Stomach smooth muscle (tissue), 2 donors: Measurements from ENCODE around the gene FILIP1.

Experiments used
- H3K27ac ChIP-seq: one replicate; pipeline ENCODE4 v1.7.0; 2013; ENCODE audit warnings: mild to moderate bottlenecking, low read length, inconsistent platforms
- H3K27me3 ChIP-seq, 2 donors: one replicate each; pipeline ENCODE4 v1.7.0; 2013; ENCODE audit warnings: low read length in 2 of 2; ENCODE audit not compliant: insufficient read depth in 2 of 2, control insufficient read depth in 1 of 2
- H3K36me3 ChIP-seq, 2 donors: one replicate each; pipeline ENCODE4 v1.7.0; 2013; ENCODE audit warnings: low read length in 2 of 2; ENCODE audit not compliant: control insufficient read depth in 2 of 2, insufficient read depth in 2 of 2
- H3K4me1 ChIP-seq: one replicate; pipeline ENCODE4 v1.7.0; 2013; ENCODE audit warnings: low read length; ENCODE audit not compliant: control insufficient read depth, insufficient read depth
- H3K4me3 ChIP-seq, 2 donors: one replicate each; pipeline ENCODE4 v1.7.0; 2013; ENCODE audit warnings: low read length in 2 of 2
- H3K9ac ChIP-seq, 2 donors: one replicate each; pipeline ENCODE4 v1.7.0; 2013; ENCODE audit warnings: low read length in 2 of 2, mild to moderate bottlenecking in 1 of 2
- H3K9me3 ChIP-seq, 2 donors: one replicate each; pipeline ENCODE4 v1.7.0; 2013; ENCODE audit warnings: low read length in 2 of 2; ENCODE audit not compliant: control insufficient read depth in 2 of 2
- donor health status: healthy.
- donor health status: Pancreatic carcinoma.

FILIP1 gene

GRCh38 chr6:75384116-75384515 is 109.5 kb downstream of the FILIP1 start:
- Histone ChIP-seq H3K4me1 (no peaks in the 10 kb centered on the region), H3K36me3 (no peaks in the 10 kb centered on the region), H3K9me3 (no peaks in the 10 kb centered on the region), H3K27me3 (no peaks in the 10 kb centered on the region), H3K4me3 (no peak overlapping the region), H3K27ac (no peak overlapping the region), H3K9ac (no peak overlapping the region)

DNA sequence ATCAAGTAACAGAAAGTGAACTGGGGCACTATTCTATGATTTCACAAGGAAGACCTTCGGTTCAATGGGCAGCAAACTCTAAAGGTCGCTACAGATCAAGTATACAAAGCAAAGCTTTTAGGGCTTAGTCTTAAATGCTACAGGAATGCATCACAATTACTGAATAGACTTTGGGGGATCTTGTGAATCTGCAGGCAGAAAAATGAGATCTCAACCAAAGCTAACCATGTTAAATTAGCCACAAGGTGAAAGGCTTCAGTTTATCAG is 111.0 kb downstream of the FILIP1 start:
- H3K9ac ChIP-seq = no peak overlapping the region
- no peaks in the 10 kb centered on the region for H3K4me1 ChIP-seq
- no peak overlapping the region for H3K4me3 ChIP-seq
- no peaks in the 10 kb centered on the region for H3K9me3 ChIP-seq
- no peaks in the 10 kb centered on the region for H3K36me3 ChIP-seq
- H3K27ac ChIP-seq = no peak overlapping the region
- H3K27me3 ChIP-seq = no peaks in the 10 kb centered on the region

GRCh38 chr6:75381877-75382633 is 111.5 kb downstream of the FILIP1 start:
- H3K4me3 ChIP-seq = no peak overlapping the region
- no peaks in the 10 kb centered on the region for H3K36me3 ChIP-seq
- H3K27ac ChIP-seq = no peak overlapping the region
- no peak overlapping the region for H3K9ac ChIP-seq
- no peaks in the 10 kb centered on the region for H3K9me3 ChIP-seq
- H3K27me3 ChIP-seq = no peaks in the 10 kb centered on the region
- no peaks in the 10 kb centered on the region for H3K4me1 ChIP-seq

GRCh38 chr6:75379536-75379935 is 114.1 kb downstream of the FILIP1 start:
- Histone ChIP-seq H3K4me1 (no peaks in the 10 kb centered on the region), H3K9ac (no peak overlapping the region), H3K27me3 (no peaks in the 10 kb centered on the region), H3K36me3 (no peaks in the 10 kb centered on the region), H3K27ac (no peak overlapping the region), H3K9me3 (no peaks in the 10 kb centered on the region), H3K4me3 (no peak overlapping the region)

- no peaks in the 10 kb centered on the region for H3K36me3 ChIP-seq
- no peaks in the 10 kb centered on the region for H3K4me1 ChIP-seq
- H3K27ac ChIP-seq = no peak overlapping the region
- no peaks in the 10 kb centered on the region for H3K9me3 ChIP-seq
- H3K9ac ChIP-seq = no peak overlapping the region
- no peak overlapping the region for H3K4me3 ChIP-seq
- no peaks in the 10 kb centered on the region for H3K27me3 ChIP-seq
Observed at GRCh38 chr6:75378101-75378500, 115.5 kb downstream of the FILIP1 start.

DNA sequence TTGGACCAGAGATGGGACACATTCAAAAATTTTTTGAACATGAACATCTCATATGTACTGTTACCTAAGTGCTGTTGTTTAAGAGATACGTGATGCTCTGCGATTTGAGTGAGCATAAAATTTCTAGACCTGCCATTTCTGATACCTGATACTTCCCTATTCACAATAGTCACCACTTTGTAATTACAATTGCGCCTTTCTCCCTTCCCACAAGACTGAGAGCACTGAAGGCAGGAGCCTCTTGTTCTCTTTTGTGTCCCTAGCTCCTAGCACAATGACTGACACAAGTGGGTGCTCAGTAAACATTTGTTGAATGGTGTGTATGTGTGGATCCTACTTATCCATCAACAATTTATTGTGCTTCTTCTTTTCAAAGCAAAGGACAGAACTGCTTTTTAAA is 116.2 kb downstream of the FILIP1 start:
- Histone ChIP-seq H3K9me3 (no peaks in the 10 kb centered on the region), H3K9ac (no peak overlapping the region), H3K27ac (no peak overlapping the region), H3K27me3 (no peaks in the 10 kb centered on the region), H3K4me1 (no peaks in the 10 kb centered on the region), H3K36me3 (no peaks in the 10 kb centered on the region), H3K4me3 (no peak overlapping the region)

DNA sequence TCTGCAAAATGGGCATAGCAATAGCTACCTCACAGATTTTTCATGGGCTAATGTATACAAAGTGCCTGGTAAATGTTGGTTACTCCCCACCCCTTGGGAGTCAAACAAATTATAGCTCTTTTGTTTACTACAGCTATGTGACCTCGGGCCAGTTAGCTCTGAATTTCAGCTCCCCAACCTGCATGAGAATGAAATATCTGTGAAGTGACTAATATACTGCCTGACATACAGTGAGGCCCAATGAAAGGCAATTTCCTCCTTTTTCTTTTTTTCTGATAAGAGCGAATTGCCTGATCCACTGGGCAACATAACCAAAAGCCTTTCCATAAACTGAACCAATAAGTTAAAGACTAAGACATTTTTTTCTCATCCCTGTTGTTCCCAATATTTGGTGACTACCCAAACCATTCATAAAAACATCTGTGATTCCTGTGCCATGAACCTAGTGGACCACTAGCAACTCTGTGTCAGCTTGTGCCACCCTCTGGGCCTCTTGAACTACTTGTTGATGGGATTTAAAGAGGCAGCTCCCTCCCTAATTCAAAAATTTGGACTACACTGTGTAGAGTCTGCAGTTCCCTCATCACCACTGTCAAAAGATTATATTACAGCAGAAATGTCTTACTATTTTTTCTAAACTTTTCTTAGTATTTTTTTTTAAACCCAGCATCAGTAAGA is 117.1 kb downstream of the FILIP1 start:
- Histone ChIP-seq H3K27me3 (no peaks in the 10 kb centered on the region), H3K9me3 (no peaks in the 10 kb centered on the region), H3K9ac (no peak overlapping the region), H3K4me3 (no peak overlapping the region), H3K36me3 (no peaks in the 10 kb centered on the region), H3K4me1 (no peaks in the 10 kb centered on the region), H3K27ac (no peak overlapping the region)

- H3K9ac ChIP-seq = no peak overlapping the region
- H3K27ac ChIP-seq = no peak overlapping the region
- no peaks in the 10 kb centered on the region for H3K9me3 ChIP-seq
- H3K4me3 ChIP-seq = no peak overlapping the region
- H3K27me3 ChIP-seq = no peaks in the 10 kb centered on the region
- no peaks in the 10 kb centered on the region for H3K36me3 ChIP-seq
- no peaks in the 10 kb centered on the region for H3K4me1 ChIP-seq
Observed at GRCh38 chr6:75374961-75375400, 118.6 kb downstream of the FILIP1 start.

DNA sequence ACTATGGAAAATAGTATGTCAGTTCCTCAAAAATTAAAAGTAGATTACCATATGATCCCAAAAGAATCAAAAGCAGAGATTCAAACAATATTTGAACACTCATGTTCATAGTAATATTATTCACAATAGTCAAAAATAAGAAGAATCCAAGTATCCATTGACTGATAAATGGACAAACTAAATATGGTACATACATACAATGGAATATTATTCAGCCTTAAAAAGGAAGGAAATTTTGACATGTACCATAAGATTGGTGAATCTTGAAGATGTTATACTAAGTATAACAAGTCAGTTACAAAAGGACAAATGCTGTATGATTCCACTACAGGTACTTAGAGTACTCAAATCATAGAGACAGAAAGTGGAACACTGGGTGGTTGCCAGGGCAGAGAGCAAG is 120.7 kb downstream of the FILIP1 start:
- no peaks in the 10 kb centered on the region for H3K27me3 ChIP-seq
- H3K4me1 ChIP-seq = peaks cover 8% of the 10 kb centered on the region
- H3K36me3 ChIP-seq = no peaks in the 10 kb centered on the region
- no peak overlapping the region for H3K4me3 ChIP-seq
- H3K9me3 ChIP-seq = no peaks in the 10 kb centered on the region
- no peak overlapping the region for H3K27ac ChIP-seq
- no peak overlapping the region for H3K9ac ChIP-seq

DNA sequence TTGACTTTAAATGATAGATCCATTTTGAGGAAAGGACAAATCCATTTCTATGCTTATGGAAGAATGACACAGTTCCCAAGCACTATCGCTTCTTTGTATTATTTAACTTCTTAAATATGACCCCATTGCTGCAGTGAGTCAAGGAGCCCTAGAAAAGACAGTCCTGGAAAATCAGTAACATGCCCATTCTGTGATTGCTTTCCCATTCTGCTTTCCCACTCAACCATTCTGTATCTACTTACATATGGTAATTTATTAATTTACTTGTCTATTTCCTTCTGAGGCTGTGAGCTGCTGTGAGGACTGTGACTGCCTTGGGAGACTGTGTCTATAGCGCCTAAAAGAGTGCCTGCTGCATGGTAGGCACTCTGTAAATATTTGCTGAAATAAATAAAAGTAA is 123.6 kb downstream of the FILIP1 start:
- H3K9me3 ChIP-seq = no peaks in the 10 kb centered on the region
- H3K27ac ChIP-seq = no peak overlapping the region
- H3K4me3 ChIP-seq = no peak overlapping the region
- H3K9ac ChIP-seq = no peak overlapping the region
- H3K36me3 ChIP-seq = no peaks in the 10 kb centered on the region
- H3K4me1 ChIP-seq = peaks cover 8% of the 10 kb centered on the region
- no peaks in the 10 kb centered on the region for H3K27me3 ChIP-seq

DNA sequence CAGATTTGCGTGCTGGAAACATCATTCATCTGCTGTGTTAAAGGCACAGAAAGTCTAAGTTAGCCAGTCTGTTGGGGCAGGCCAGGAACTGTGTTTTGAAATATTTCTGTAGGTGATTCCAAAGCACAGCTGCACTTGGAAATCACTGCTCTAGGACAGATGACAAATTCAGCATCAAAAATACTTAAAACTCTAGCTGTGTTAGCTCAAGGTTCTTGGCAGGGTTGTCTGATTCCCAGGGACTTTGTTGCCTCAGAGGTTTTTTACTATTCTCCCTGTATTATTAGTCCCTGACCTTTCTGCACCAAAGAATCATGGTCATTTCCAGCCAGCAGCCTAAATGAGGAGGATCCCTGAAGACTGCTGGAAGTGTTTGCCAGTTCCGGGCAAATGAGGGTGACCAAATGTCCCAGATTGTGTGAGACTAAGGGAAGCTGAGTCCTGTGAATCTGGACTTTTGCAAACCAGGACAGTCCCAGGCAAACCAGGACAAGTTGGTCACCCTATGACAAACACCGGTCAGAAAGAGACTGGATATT is 124.7 kb downstream of the FILIP1 start:
- Histone ChIP-seq H3K4me1 (peaks cover 8% of the 10 kb centered on the region), H3K9me3 (no peaks in the 10 kb centered on the region), H3K36me3 (no peaks in the 10 kb centered on the region), H3K4me3 (peak overlapping the region in 1 of 2 donors; percentile 1), H3K27me3 (no peaks in the 10 kb centered on the region), H3K27ac (peak overlapping the region; percentile 38), H3K9ac (no peak overlapping the region)
